ENCODE data around the gene SLC9C1.

Gene SLC9C1

DNA sequence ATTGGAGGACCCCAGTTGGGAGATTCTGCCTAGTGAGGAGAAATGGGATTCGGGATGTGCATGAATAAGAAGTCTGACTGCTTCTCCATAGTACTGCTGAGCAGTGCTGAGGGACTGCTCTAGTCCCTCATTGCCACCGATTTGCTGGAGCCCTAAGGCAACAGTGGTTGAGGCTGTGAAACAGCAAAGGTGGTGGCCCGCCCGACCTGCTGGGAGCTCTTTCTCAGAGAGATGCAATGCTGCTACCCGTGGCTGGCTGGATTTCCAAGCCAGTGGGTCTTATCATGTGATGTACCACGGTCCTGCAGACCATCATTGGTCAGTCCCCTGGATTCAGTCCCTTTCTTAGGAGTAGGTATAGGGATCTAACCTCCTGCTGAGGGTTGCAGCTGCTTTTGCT is 118.4 kb downstream of the SLC9C1 start:
- no peak for DNase-seq

DNA sequence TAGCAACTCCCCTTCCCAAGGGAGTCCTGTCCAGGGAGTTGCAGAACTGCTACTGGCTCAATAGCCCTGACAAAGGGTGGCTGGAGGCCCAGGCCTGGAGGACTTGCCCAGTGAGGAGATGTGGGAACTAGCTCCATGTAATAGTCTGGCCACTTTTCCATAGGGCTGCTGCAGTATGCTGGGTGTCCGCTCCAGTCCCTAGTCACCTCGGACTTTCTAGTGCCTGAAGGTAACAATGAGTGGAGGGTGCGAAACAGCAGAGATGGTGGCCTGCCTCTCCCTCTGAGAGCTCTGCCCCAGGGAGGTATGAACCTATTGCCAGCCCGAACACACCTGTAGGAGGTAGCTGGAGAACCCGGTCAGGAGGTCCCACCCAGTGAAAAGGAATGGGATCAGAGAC is 119.0 kb downstream of the SLC9C1 start:
- no peak for DNase-seq

DNA sequence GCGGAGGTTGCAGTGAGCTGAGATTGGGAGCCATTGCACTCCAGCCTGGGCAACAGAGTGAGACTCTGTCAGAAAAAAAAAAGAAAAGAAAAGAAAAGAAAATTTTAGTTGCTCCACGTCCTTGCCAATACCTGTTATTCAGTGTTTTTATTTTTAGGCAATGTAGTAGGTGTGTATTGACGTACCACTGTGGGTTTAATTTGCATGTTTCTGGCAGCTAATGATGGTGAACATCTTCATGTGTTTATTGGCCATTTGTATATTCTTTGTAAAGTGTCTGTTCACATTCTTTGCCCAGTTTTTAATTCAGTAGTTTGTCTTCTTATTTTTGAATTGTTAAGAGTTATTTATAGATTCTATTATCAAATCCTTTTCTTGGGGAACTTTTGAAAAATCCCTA is 122.9 kb downstream of the SLC9C1 start:
- DNase-seq: no peak

DNA sequence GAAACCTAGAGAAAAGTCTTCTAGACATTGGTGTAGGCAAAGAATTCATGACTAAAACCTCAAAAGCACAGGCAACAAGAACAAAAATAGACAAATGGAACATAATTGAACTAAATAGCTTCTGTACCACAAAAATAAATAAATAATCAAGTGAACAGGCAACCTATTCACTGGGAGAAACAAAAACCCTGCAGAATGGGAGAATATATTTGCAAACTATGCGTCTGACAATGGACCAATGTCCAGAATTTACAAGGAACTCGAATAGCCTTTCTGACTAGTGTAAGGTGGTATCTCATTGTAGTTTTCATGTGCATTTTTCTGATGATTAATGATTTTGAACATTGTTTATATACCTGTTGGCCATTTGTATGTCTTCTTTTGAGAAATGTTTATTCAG is 124.0 kb downstream of the SLC9C1 start:
- DNase-seq: no peak

DNA sequence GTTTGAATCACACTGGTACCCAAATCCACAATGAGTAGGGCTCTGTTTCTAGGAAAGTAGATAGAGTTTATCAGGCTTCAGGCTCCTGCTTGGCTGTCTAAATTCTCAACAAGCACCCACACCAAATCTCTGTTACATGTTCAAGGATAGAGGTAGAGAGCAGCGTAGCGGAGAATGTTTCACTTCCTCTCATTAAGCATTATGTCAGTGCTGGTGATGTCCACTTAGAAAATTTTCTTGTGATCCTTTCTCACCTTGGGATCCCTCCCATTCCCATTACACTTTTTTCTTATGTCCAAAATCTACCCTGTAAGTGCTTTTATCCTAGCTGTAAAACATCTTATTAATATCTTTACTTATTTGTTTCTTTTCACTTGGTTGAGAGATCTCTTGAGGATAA is 126.3 kb downstream of the SLC9C1 start:
- no peak for DNase-seq

DNA sequence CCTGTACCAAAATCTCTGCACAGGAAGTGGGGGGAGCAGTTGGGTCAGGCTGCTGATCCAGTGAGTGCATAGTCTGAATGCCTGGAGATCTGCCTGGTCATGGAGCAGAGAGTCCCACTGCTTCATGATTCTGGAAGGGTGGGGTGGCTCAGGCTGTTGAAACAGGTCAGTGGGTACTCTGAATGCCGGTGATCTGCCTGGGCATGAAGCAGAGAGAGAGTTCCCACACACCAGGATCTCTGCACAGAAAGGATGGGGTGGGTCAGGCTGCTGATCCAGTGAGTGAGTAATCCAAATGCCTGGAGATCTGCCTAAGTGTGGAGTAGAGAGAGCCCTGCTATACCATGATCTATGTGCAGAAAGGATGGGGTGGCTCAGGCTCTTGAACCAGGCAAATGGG is 144.9 kb downstream of the SLC9C1 start:
- DNase-seq: no peak

DNA sequence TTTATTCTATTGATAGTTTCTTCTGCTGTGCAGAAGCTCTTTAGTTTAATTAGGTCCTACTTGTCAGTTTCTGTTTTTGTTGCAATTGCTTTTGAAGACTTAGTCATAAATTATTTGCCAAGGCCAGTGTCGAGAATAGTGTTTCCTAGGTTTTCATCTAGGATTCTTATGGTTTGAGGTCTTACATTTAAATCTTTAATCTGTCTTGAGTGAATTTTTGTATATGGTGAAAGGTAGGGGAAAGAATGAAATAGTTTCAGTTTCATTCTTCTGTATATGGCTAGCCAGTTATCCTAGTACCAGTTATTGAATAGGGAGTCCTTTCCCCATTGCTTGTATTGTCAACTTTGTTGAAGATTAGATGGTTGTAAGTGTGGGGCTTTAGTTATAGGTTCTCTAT is 150.3 kb downstream of the SLC9C1 start:
- no peak for DNase-seq

DNA sequence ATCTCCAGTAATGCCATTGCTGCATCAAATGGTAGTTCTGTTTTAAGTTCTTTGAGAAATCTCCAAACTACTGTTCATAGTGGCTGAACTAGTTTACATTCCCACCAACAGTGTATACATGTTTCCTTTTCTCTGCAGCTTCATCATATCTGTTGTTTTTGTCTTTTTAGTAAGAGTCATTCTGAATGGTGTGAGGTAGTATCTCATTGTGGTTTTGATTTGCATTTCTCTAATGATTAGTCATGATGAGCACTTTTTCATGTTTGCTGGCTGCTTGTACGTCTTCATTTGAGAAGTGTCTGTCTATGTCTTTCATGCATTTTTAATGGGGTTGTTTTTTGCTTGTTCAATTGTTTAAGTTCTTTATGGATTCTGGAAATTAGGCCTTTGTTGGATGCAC is 150.8 kb downstream of the SLC9C1 start:
- no peak for DNase-seq

DNA sequence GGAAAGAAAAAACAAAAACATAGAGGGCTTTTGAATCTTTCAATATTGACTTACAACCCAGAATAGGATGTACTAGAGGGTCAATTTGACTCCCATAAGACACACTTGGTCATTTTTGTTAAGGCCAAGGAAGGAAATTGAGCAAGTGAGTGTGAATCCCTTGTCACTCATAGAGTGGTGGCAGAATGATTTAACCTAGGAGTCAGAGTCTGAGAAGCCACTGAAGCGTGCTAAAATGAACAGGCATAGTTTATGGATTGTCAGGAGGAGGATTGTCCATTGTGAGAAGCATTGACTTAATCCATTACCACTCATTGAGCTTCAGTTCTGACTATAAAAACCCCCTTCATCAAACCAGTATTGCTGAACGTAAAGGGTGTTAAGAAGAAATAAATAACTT is 152.7 kb downstream of the SLC9C1 start:
- no peak for DNase-seq

DNA sequence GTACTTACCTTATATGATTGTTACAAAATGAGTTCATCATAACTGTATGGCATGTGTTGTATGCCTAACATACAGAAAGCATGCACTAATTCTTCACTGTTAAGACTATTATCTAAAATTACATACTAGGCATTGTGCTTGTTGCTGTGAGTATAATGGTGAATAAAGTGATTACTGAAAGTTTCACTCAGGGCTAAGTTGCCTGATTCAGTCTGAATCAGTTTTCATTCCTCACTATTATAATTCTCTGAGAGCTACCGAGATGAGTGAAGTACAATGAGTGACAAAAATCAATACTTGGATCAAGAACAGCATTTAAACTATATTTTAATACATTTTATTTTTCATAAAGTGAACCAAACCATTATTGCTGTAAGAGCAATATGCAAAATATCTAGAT is 153.4 kb downstream of the SLC9C1 start:
- DNase-seq: no peak

DNA sequence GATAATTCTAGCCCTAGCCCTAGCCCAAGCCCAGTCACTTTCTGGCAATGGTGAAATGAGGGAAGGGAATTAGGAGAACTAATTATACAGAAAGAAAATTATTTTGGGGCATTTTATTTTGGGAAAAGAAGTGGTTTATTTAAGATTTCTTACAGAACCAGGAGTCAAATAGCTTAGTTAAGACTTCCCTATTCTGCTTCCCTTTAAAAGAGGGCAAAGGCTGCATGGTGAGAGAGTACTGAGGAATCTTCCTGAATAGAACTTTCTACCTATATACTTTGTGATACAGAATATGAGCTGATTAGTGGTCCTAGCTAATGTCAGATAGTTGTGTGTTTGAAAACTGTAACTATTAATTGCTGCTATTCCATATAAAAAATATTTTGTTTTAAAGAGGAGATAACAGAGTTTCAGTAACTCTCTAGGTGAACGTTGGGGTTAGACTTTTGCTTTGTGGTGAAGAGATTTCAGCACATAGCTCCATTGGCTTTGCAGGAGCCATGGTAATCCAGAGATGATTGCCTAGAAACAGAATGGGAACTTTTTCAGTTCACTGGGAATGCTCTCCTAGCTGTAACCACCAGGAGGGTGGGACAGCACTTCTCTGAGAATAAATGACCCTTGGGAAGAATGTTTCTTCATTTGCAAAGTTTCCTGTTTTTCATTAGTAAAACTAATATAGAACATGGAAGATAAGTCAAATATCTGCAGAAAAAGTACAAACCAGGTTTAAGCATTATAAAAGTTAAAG is 155.6 kb downstream of the SLC9C1 start:
- DNase-seq: no peak

DNA sequence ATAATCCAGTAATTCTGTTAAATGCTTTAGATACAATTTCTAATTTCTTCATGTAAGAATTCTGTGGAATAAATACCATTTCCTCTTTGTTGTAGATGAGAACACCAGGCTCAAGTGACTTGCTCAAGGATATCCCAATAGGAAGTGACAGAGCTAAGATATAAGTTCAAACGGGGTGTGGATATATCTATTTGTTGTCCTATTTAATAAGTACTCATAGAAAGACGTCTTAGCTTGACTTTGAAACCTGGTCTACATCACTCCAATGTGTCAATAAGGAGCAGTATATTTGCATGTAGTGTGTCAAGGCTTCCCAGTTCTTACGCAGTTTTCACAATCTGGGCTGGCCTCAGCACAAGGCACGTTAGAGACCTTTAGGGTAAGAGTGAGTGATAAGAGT is 156.2 kb downstream of the SLC9C1 start:
- no peak for DNase-seq

DNA sequence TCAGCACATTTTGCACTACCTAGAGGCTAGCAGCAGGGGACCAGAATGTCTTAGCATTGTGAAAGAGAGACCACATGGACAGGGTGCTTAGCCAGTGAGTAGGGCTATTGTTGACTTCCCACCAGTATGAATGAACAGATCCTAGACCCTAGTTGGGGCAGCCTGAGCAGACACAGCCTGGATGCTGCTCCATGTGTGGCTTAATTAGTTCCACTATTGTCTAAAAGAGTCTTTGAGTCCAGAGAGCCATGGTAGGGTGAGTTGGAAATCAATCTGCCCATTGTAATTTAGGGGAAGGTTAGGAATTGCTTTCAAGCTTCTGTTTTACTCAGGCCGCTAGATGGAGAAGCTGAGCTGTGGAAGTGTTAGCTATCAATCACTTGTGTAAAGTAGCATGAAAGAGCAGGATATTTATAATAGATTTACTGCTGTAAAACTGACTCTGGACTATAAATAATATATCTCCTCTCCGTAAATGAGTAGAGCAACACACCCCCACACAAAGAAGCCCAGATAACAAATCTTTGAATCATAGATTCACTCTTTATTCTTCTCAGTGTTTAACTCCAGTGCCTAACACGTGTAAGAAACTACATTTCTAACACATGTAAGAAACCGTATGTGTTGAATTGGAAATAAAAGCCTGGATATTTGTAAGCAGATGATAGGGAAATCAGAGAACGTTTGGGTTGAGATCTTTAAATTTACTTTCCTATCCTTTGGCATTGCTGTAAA is 156.9 kb downstream of the SLC9C1 start:
- no peak for DNase-seq

DNA sequence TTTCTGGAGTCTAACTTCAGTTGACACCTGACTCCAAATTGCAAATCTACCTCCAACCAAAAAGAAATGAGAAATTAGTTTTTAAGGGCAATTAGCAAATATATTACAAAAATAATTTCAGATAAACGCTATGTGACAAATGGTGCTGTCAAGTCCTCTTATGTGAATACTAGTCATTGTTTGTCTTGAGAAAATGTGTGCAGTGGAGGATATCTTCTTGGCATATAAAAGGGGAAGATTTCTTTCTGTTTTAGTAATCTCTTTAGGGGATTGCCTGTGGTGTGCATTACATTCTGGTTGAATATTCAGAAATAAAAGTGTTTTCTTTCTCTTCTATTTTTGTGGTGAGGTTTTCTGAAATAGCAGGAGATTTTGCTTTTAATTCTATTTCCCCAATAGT is 158.0 kb downstream of the SLC9C1 start:
- no peak for DNase-seq

DNA sequence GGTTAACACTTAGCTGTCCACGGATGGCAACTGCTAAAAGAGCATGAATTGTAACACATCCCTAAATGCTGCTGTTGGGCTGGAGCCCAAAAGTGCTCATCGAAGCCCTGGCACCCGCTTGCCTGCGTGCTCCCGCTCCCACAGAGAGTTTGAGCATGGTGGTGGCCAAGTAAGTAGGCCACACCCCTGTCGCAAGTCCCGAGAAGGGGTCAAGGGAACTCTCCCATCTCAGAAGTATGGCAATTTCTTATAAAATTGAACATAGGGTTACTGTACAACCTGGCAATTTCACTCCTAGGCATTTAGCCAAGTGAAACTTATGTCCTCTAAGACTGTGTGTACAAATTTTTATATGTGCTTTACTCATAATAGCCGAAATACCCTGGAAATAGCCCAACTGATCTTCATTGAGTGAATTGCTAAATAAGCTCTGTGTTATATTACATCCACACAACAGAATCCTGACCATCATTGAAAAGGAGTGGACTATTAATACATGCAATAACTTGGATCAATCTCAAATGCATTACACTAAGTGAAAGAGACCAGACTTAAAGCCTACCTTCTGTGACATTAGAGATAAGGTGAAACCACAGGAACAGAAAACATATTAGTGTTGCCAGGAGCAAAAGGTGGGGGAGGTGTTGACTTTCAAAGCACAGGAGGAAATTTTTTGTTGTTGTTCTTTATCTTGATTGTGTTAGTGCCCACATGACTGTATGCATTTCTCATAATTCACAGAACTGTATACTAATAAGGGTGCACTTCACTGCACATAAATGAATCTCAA is 159.5 kb downstream of the SLC9C1 start:
- no peak for DNase-seq

DNA sequence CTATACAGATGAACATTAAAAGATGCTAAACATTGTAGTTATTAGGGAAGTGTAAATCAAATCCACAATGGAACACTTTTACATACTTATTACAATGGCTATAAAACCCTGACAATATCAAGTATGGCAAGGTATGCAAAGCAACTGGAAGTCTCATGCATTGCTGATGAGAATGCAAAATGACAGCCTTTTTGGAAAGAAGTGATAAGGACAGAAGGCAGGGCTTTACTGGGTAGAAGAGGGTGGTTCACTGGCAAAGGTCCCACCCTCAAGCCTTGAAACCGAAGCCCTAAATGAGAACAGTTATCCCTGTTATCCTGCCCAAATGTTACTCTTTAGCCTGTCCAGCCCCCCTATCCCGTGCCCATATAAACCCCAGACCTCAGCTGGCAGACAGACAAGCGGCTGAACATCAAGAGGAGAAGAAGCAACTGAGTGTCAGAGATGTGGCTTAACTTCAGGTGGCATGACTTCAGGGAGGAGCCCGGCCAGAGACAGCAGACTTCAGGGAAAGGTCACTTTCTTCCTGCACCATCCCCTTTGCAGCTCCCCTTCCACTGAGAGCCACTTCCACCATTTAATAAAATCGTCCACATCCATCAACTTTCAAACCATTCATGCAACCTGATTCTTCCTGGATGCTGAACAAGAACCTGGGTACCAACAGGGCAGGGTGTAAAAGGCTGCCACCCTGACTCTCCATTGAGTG is 160.2 kb downstream of the SLC9C1 start:
- no peak for DNase-seq

DNA sequence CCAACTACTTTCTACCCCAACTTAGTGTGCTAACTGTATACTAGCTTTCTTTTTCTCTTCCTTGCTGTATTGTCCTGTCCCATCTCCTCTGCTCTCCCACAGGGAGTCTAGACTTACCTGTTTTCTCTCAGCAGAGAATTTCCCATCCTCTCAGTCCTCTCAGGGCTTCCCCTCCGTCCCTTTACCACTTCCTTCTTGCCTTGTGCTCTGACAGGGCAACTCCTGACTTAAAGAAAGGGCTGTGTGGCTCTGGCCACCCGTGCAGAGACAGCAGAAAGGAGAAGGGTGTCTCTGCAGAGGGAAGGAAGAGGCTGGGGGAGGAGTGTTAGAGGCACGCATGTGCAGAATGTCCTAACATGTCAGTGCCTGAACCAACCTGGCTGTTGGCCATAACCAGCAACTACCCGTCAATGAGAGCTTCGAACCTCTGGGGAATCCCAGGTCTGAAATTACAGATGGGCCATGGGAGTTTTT is 161.0 kb downstream of the SLC9C1 start, which contains the start of gene GCSAM:
Gene GCSAM, minus strand, starts transcription at position 274 of the 474 bp plus-strand sequence. Its CDS starts 128 bp downstream, at position 146.
- DNase-seq: peak; percentile 77

DNA sequence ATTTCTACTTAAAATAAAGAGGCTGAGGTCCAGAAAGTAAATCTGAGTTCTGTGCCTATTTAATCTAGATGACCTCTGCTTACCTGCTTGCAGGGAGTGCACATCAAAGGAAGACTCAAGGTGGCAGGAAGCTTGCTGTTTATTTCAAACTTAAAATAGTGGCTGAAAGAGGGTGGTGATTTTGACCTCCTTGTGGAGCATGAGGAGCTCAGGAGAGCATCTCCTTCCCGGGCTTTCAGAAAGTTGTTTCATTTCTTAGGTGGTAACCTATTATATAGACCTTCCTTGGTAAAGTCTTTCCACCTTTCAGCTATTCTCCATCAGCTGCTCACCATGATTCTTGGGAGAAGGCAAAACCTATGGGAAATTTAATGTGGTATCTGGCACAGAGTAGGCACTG is 161.5 kb downstream of the SLC9C1 start:
- no peak for DNase-seq

DNA sequence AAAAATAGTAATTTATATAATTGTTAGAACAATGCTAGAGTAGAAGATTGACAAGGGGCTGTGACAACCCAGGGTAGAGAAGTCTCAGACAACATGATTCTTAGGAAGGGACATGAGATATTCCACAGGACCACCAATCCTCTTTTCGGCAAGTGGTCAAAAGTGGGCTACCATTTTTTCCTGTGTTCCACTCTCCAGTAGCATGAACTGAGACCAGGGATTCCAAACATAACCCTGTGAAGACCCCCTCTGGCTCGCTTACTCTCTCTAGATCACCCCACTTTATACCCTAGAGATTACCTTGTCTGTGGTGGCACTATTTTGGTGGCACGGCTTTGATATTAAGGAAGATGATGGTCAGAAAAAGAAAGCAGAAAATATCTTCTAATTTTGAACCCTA is 161.9 kb downstream of the SLC9C1 start:
- DNase-seq: no peak

DNA sequence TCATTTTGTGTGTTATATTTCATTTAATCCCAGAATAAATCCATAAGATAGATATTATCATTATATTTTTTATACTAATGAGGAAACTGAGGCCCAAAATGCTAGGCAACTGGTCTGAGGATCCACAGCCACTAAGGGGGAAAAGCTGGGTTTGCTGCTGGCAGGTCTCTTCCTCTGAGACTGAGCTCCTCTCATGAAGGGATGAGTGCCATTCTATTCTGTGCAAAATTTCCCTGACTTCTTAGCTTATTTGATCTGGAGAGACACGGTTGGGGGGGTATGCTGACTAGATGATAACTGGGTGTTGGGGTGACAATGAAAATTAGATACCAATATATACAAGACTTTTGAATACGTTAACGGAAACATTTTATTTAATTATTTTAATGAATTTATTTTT is 162.9 kb downstream of the SLC9C1 start:
- DNase-seq: no peak

DNA sequence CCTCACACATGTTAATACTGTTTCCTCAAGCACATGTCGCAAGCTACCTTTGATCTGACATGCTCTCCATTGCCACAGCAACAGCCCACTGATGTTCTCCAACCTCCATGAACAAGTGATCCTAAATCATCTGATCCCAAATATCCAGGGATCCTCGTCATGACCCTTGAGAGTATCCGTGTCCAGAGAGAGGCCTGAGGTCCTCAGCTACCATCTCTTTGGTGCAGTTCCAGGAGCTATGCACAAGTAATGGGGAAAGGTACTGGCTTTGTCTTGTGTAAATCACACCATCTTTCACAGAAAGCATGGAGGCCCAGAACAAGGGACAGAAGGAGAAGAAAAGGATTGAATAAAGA is 163.4 kb downstream of the SLC9C1 start:
- DNase-seq: no peak

DNA sequence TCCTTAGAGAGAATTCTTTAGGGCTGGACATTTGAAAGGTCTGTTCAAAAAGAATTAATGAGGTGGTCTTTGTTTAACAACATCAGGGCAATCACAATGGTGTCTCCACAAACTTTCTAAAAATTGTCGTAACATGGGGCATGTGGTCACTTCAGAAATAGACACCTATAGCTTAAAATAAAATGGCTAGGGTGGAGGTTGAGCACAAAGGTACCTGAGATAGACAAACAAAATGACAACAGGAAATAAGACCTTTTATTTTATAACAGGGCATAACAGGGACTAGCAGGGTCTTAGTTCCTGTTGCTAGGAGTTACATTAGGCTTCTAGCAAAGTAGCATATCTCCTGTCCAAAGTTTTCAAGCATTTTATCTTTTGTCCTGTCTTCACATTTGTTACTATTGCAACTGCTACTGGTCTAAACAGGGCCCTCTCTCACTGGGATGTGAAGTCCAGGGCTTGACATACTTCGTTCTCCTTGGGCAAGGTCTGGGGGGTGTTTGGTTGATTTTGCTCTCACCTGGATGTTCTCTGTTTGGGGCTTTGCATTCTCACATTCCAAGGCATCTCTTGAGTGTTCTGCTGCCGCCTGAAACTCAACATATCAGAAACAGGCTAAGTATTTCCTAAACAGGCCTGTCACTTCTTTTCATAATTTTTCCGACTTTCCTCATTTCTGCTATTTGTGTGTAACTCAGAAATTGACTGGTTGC is 163.9 kb downstream of the SLC9C1 start:
- no peak for DNase-seq

All from activated CD8-positive, alpha-beta memory T cell treated with anti-CD3 and anti-CD28 coated beads for 24 hours (primary cell).